NCI-H2107 treated with DMSO at 0.1 percent for 48 hours (cell line): ENCODE results near the gene CTNNB1.

Experiments
- DNase-seq: peaks from one replicate; lab custom pipeline; 2025; ENCODE audit not compliant: unreplicated experiment; lab: John Stamatoyannopoulos, UW

The CTNNB1 gene

DNA sequence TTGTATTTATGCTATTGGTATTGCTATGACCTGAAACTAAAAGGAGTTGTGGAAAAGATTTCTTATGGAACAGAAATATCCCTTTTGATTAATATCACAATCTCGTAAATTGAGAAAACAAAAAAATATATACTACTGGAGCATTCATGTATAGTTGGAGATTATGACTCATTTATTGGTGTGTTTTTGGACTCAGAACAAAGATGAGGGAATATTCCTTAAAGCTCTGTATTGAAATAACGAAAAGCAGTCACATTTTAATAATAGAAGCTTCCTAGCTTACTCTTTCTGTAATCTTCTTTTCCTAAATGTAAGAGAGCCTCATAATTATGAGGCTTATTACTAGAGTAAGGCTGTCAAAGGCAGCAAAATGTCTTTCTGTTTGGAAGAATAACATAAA, 14.3 kb downstream of the CTNNB1 start:
- no peak for DNase-seq

DNA sequence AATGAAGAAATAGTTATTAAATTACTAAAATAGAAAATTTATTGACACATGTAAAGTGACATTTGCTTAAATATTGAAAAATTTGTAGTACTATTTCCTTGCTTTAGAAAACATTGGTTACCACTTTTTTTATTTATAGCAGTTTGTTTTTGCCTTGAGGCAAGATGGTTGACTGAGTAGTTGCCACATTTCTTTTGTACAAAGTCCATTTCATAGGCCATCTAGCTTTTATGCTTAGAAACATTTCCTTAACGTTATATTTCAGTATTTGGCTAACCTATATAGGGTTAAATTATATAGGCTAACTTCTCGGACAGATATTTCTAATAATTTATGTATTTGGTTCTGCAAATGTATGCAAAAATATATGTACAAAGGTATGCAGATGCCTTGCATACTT, 17.1 kb downstream of the CTNNB1 start:
- DNase-seq: no peak

DNA sequence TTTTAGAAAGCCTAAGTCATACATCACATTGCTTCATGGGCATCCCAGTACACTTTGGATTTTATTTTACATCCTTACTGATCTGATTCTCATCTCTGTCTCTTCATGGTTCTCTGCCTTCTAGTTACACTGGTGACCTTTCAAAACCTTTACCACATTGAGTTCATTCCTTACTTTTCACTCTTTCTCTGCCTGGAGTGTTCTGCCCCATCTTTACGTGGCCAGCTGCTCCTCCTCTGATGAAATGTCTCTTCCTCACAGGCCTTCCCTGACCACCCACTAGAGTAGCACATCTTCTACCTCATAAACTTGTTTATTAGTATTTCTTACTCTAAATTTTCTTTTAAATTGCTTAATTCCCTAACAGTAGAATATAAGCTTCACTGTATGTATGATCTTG, 17.7 kb downstream of the CTNNB1 start:
- DNase-seq: no peak

DNA sequence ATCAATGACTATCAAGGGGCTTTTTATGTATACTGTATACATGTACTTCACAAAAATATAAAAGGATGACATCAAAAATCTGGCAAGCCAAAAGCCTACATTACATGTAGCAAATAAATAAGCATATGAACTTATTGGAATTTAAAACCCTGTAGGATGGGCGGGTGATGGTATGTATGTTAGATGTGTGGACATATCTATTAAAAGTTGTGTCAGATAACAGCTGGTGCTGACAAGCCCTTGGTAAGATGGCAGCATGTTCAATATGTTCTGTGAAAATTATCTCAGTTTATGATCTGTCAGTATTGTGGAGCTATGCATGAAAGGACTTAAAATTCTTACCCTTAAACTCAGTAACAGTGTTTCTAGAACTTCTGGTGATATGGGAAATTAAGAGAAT, 20.1 kb downstream of the CTNNB1 start:
- DNase-seq: no peak

DNA sequence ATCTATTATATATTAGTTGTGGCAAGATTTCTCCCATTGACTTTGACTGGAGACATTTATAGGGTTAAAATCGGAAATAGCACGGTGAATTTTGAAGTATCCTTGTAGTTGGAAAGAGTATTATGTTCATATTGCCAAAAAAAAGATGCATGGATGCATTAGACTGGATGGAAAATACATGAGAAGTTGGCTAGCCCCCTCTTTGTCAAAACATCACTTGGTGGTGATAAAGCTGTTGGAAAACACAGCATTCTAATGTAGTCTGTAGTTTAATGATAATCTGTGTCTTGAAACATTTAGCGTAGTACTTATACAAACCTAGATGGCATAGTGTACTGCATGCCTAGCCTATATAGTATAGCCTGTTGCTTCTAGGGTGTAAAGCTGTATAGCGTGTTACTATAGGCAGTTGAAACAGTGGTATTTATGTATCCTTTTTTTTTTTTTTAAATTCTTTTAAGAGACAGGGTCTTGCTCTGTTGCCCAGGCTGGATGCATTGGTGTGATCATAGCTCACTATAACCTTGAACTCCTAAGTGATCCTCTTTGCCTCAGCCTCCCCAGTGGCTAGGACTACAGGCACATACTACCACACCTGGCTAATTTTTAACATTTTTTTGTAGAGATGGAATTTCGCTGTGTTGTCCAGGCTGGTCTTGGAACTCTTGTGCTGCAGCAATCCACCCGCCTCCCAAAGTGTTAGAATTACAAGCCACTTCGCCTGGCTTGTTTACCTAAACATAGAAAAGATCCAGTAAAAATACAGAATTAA, 21.8 kb downstream of the CTNNB1 start:
- DNase-seq: no peak

DNA sequence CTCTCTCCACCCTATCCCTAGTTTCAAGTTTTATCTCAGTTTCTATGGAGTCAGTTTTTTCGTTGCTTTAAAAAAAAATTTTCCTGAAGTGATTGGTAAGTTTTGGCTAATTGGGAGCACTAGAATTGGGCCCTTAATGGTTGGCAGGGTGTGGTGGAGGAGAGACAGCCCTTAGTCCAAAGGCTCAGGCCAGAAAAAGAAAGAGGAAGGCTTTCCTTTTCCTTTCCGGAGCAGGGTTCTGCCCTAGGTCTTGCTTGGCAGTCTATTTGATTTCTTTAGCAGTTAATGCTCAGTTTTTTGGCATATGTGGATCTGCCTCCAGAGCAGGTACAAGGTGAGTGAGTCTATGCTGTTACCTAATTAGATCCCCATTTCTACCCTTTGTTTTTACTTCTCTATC, 22.7 kb downstream of the CTNNB1 start:
- DNase-seq: no peak

DNA sequence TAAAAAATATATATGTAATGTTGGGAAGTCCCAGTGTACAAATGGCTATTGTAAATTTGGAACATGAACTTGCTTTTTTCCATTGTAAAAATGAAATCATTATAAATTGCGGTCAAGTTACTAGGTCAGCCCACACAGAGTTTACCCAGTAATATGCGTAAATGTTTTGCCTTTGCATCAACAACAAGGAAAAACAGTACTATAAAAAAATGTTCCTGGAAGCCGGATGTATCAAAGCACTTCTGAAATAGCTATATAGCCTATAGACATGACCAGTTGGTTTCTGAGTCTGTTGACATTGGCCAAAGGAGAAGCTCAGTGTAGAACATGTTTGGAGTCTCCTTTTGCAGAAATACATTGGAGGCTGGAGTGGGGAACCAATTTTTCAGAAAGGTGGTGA, 23.2 kb downstream of the CTNNB1 start:
- DNase-seq: no peak

DNA sequence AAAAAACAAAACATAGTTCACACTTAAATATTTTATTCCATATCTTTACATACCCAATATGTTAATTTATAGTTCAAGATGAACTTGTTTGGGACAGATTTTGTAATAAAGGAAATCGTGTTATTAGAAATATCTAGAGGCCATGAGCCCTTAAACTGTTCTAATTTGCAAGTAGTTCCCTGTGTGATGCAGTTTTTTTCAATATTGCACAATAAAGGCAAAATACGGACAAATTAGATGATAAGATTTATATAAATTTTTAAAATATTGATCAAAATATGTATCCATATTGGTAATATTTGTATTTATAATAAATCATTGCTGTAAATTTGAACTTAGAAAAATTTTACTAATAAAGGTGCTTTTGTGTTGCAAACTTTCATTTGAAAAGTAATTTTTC, 23.8 kb downstream of the CTNNB1 start:
- no peak for DNase-seq

DNA sequence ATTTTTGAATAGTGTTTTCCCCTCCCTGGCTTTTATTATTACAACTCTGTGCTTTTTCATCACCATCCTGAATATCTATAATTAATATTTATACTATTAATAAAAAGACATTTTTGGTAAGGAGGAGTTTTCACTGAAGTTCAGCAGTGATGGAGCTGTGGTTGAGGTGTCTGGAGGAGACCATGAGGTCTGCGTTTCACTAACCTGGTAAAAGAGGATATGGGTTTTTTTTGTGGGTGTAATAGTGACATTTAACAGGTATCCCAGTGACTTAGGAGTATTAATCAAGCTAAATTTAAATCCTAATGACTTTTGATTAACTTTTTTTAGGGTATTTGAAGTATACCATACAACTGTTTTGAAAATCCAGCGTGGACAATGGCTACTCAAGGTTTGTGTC, 24.4 kb downstream of the CTNNB1 start:
- no peak for DNase-seq

DNA sequence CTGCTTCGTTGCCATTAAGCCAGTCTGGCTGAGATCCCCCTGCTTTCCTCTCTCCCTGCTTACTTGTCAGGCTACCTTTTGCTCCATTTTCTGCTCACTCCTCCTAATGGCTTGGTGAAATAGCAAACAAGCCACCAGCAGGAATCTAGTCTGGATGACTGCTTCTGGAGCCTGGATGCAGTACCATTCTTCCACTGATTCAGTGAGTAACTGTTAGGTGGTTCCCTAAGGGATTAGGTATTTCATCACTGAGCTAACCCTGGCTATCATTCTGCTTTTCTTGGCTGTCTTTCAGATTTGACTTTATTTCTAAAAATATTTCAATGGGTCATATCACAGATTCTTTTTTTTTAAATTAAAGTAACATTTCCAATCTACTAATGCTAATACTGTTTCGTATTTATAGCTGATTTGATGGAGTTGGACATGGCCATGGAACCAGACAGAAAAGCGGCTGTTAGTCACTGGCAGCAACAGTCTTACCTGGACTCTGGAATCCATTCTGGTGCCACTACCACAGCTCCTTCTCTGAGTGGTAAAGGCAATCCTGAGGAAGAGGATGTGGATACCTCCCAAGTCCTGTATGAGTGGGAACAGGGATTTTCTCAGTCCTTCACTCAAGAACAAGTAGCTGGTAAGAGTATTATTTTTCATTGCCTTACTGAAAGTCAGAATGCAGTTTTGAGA, 25.0 kb downstream of the CTNNB1 start:
- no peak for DNase-seq

DNA sequence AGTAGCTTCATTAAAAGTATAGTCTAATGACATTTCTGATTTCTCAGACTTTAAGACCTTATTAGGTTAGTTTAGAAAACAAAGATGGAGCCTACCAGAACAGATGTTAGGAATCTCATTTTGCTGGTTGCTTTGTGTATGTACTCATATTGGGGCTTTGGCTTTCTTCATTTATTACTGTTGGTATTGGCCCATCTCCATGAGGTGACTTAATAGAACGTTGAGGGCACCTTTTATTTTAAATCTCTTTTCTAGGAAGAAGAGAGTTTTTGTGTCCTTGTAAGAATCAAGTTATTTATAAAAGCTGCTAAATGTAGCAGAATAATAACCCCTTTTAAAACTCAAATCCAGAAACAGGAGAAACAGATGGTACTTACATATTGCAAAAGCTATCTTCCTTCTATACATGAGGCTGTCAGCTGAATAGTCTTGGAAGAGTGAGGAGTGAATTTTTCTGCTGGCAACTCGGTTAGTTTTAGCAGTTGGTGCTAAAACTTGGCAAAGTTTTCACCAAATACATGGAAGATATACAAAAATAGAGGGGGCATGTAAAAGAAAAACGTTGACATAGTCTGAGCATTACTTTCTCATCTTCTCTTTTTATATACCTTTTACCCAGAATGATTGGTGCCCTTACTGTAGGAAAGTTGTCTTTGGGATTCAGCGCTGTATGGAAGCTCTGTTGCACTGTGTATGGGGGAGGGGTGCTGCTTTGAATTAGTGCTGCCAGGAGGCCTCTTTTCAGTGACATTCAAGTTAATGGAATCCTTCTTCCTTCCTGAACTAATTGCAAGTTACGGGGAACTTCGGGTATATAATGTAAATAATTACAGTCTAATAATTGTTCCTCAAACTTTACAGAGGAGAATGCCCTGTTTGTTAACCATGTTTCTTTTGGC, 35.8 kb downstream of the CTNNB1 start:
- DNase-seq: no peak

DNA sequence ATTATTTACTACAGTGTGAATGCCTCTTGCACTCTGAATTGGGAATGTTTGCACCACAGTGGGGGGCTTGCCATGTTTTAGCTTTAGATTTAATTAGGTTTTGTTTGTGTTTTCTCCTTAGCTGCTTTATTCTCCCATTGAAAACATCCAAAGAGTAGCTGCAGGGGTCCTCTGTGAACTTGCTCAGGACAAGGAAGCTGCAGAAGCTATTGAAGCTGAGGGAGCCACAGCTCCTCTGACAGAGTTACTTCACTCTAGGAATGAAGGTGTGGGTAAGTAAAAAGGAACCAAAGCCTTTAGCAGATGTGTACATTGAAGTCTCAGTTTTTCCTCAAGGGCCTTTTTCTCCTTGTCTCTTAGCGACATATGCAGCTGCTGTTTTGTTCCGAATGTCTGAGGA, 36.9 kb downstream of the CTNNB1 start:
- DNase-seq: no peak

DNA sequence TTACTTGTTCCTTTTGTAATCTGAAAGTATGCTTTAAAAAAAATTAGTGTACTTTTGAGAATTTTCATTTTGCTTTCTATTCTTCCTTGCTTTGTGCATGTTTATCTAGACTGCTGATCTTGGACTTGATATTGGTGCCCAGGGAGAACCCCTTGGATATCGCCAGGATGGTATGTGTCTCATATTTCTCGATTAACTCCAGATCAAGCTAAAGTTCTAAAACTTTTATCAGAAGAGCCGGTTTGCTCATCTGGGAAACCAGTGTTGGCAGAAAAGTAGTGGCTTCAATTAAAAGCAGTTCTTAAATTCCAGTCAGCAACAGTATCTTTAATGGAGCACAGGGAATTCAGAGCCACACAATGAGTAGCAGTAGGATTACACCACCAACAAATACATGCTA, 38.6 kb downstream of the CTNNB1 start:
- no peak for DNase-seq

DNA sequence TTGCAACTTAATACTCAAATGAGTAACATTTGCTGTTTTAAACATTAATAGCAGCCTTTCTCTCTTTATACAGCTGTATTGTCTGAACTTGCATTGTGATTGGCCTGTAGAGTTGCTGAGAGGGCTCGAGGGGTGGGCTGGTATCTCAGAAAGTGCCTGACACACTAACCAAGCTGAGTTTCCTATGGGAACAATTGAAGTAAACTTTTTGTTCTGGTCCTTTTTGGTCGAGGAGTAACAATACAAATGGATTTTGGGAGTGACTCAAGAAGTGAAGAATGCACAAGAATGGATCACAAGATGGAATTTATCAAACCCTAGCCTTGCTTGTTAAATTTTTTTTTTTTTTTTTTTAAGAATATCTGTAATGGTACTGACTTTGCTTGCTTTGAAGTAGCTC, 40.3 kb downstream of the CTNNB1 start:
- DNase-seq: no peak

DNA sequence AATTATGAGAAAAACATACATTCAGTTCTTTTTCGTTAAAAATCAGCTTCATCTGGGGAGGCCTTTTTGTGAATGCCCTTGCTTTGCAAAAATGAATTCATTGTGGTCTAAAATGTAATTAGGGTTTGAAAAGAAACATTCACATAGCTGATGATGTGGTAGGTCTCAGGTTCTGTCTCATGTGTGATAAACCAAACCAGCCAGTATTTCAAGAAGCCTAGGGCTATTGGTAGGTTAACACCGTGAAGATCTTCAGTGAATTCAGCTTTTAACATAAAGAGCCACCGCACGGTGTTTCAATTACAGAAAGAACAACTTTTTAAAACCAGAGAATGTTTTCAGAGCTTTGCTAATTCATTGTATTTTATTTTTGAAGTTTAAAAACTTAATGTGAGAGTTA, 41.9 kb downstream of the CTNNB1 start:
- DNase-seq: no peak

DNA sequence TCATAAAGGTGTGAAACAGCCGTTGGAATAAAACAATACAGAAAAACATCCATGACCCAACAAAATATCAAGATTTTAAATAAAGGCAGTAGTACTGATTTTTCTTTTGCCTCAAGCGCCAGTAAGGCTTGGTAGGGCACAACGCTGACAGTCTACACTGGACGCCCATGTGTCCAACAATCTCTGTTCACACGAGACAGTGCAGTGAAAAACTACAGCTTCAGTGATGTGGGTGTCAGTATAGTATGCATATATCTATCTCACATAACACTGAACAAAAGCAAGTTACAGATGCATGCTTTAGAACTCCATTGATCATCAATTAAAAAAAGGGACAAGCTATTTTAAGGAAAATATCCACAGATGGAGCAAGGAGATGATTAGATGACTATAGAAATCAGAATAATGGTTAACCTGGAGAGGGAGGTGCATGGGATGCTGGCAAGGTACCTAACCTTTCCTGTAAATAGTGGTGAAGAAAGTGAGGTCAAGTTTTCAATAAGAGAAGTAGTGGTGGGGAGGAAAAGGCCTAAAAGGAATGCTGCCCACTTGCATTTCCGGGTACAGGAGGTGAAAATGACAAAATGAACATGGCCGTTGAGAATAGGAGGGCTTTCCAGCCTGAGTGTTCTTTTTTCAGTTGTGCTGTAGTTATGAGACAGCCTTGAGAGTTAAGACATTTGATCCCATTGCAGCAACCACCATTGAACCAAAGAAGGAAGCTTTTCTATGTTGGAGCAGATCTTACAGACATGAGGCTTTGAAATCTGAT, 42.7 kb downstream of the CTNNB1 start:
- no peak for DNase-seq

DNA sequence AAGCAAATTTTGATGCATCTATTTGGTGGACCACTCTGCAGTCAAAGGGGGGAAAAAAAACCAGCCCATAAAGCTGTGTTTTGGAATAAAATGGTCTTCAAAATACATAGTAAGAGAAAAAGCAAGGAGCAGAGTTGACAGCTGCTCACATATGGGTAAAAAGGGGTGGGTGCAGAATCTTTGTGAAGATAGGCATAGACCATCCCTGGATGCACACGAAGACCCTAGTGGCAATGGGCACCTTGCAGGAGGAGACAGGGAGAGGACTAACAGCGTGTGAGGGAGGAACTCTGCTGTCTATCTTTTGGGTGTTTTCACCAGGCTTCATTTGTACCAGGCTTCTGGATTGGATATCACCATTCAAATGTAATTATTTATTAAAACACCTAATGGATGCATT, 43.9 kb downstream of the CTNNB1 start:
- no peak for DNase-seq

DNA sequence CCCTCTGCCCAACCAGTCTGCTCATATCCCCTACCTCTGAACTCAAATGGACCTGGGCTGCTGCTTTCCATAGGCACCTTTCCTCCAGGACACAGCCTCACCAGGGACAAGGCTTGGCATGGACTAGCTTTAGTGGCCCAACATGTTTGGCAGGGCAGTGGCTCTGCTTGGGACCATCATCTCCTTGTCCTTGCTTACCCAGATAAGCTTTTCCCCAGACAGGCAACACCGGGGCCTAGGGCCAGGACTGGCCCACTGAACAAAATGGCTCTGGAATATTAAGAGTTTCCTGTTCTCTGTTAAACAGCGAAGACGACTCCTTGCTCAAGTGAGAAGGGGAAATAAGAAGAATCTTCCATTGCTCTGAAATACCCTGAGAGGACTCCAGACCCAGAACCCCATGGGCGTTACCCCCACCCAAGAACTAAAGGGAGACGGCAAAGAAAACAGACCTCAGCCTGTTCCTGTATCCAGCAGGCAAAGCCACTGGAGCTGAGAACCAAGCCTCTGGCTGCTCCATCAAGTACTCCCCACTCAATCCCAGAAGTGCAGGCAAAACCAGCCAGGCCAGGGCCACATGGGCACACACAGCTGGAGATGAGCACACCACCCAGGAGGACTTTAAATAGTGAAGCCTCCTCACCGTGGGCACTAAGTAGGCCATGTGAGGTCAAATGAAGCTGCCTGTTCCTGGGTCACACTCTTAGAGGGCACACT, 45.5 kb downstream of the CTNNB1 start:
- DNase-seq: no peak

DNA sequence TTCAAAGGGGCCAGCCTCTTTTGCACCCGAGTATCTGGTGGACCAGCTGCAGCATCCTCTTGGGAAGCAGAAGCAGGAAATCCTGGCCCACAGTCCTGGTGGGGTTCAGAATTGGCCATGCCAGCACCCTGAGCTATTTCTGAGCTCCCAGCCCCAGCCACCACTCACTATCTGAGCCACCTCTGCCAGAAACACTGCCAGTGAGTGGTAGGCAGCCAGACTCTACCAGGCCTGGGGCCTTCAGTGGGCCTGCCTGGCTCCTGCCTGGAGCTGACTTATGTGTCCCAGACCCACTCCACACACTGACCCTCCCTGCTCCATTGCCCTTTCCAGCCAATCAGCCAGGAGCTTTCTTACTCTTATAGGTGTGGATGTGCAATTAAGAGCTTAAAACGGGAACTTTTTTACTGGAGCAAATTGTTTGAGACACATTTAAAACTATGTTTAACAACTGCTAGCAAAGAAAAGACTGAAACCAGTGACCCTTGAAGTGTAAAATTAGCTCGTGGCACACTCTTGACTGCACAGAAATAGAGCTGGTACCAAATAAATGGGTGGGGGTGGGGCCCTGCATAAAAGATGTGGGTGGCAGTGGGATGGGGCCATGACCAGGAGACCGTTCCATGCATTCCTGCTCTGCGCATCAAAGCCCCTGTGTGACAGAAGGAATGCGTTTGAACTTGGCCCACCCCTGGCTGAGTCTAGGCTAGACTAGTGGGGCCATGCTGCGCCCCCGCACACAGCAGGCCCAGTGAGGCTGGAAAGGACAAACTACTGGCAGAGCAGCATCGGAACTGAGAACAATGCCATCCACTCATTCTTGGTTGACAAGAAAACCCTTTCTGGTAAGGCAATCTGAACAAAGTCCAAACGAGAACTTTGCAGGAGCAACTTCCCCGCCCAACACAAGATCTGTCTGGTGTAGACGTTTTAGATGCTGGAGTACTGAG, 48.0 kb downstream of the CTNNB1 start:
- DNase-seq: no peak
